Measurements from ENCODE around the gene DNM3. TPM values are rescaled to one million over a fixed set of nuclear protein-coding genes. Genes with fewer than 3 reads are reported as not detected.

The DNM3 gene
- total and polyA plus RNA-seq, 9 of the 15 experiments (the other 6 are each of a cell fraction or from before 2014, with no cell fraction given) = 0.08 to 0.36 (median 0.22) TPM; not detected in 1

DNA sequence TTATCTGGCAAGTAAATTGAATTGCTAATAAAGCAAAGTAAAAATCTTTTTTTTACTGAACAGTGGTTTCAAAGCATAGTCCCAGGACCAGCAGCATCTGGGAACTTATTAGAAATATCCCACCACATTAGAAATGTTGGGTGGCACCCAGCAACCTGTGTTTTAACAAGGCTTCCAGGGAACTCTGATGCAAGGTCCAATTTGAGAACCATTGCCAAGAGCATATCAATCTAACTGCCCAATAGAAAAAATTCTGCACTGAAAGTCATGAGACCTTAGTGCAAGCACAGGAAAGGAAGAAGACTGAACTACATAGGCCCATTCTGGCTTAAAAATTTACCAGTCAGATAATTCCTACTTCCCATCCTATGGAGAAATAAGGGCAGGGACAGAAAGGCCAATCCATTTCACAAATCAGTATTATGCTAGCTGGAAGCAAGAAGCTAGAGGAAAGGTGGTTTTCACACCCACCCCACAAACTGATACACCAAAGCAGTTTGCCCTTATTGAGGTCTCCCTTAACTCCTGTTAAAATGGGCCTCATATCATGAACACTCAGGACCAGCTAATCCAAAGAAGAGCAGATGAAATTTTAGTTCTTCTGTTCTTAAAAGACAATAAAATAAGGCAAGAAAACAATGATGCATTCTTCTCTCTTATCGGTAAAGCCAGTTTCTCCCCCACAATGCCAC lies 561.7 kb downstream of the DNM3 start:
- ChIA-PET CTCF (ENCODE audit: low intra/inter-chr PET ratio) (no interaction called here), POLR2A (no interaction called here)
- H3K27me3 ChIP-seq (ENCODE audit: control insufficient read depth in 2 of 2, insufficient read depth in 2 of 2, low read length in 2 of 2) = 0 out of 5 replicates have a peak, but pooled peaks cover 0 to 4% of the 10 kb centered on the region in 2 experiments
- no peaks in the 10 kb centered on the region; a peak in 1 of 5 replicates for H3K4me1 ChIP-seq (replicated peaks in 1 of 2; ENCODE audit: control insufficient read depth in 2 of 2, insufficient read depth in 2 of 2, low read length in 2 of 2)
- no peak overlapping the region for H3K4me3 ChIP-seq
- no peak for FAIRE-seq
- no peaks in the 10 kb centered on the region for H3K79me2 ChIP-seq (ENCODE audit: control insufficient read depth, insufficient read depth, low read length)
- WGBS (ENCODE audit: insufficient coverage, low coverage, missing lambda C conversion rate) = 4% methylated on average over 1 of the region's 1 CpG
- H3K9me3 ChIP-seq (replicated peaks; ENCODE audit: control insufficient read depth, insufficient read depth, low read depth, low read length) = no peaks in the 10 kb centered on the region
- no peak overlapping the region for H2AFZ ChIP-seq (ENCODE audit: low read depth, low read length)
- intact Hi-C loops (cut with micrococcal nuclease) = no loop called here
- no peaks in the 10 kb centered on the region for H4K20me1 ChIP-seq (replicated peaks; ENCODE audit: control insufficient read depth, insufficient read depth, low read length)
- no TSS peak for BruUV-seq (replicated peaks)
- in situ Hi-C loops (cut with MboI) = no loop called here
- DNase-seq (ENCODE audit: extremely low read depth in 1 of 4, low spot score in 3 of 4) = no peak
- H3K9me1 ChIP-seq (ENCODE audit: control insufficient read depth, insufficient read depth, low read length) = no peaks in the 10 kb centered on the region
- H3K27ac ChIP-seq (ENCODE audit: extremely low read depth, low read depth, low read length) = no peak overlapping the region
- H3K36me3 ChIP-seq (ENCODE audit: control insufficient read depth, insufficient read depth, low read length) = no peaks in the 10 kb centered on the region
- H3K4me2 ChIP-seq (ENCODE audit: insufficient read depth, low read length) = no peak overlapping the region
- ATAC-seq = no peak
- no peak overlapping the region for H3K9ac ChIP-seq (ENCODE audit: insufficient read depth in 1 of 2, low read depth in 2 of 2, low read length in 2 of 2)
- TF ChIP-seq, protein P1, sequence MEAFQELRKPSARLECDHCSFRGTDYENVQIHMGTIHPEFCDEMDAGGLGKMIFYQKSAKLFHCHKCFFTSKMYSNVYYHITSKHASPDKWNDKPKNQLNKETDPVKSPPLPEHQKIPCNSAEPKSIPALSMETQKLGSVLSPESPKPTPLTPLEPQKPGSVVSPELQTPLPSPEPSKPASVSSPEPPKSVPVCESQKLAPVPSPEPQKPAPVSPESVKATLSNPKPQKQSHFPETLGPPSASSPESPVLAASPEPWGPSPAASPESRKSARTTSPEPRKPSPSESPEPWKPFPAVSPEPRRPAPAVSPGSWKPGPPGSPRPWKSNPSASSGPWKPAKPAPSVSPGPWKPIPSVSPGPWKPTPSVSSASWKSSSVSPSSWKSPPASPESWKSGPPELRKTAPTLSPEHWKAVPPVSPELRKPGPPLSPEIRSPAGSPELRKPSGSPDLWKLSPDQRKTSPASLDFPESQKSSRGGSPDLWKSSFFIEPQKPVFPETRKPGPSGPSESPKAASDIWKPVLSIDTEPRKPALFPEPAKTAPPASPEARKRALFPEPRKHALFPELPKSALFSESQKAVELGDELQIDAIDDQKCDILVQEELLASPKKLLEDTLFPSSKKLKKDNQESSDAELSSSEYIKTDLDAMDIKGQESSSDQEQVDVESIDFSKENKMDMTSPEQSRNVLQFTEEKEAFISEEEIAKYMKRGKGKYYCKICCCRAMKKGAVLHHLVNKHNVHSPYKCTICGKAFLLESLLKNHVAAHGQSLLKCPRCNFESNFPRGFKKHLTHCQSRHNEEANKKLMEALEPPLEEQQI (IDR thresholded peaks at IDR 0.05) = no peak
- TF ChIP-seq GABPB1 (CRISPR knock-in tag; IDR thresholded peaks at IDR 0.05) (no peak), BRD9 (IDR thresholded peaks at IDR 0.05; ENCODE audit: low read depth, partially characterized antibody) (no peak), ZNF395 (CRISPR knock-in tag; IDR thresholded peaks at IDR 0.05) (no peak), MEF2D (tag; conservative IDR thresholded peaks at IDR 0.05; ENCODE audit: low read depth) (no peak), C11orf30 (IDR thresholded peaks at IDR 0.05; ENCODE audit: low read depth) (no peak), PRPF4 (IDR thresholded peaks at IDR 0.05; ENCODE audit: insufficient read depth, low read depth, low read length, poor library complexity, severe bottlenecking) (no peak), PTRF (tag; IDR thresholded peaks at IDR 0.05) (no peak), FOXP4 (CRISPR knock-in tag; IDR thresholded peaks at IDR 0.05; ENCODE audit: borderline replicate concordance) (no peak), ARID3B (CRISPR knock-in tag; IDR thresholded peaks at IDR 0.05; ENCODE audit: borderline replicate concordance) (no peak), ZNF785 (CRISPR knock-in tag; IDR thresholded peaks at IDR 0.05) (no peak)
- TF ChIP-seq, protein P2, sequence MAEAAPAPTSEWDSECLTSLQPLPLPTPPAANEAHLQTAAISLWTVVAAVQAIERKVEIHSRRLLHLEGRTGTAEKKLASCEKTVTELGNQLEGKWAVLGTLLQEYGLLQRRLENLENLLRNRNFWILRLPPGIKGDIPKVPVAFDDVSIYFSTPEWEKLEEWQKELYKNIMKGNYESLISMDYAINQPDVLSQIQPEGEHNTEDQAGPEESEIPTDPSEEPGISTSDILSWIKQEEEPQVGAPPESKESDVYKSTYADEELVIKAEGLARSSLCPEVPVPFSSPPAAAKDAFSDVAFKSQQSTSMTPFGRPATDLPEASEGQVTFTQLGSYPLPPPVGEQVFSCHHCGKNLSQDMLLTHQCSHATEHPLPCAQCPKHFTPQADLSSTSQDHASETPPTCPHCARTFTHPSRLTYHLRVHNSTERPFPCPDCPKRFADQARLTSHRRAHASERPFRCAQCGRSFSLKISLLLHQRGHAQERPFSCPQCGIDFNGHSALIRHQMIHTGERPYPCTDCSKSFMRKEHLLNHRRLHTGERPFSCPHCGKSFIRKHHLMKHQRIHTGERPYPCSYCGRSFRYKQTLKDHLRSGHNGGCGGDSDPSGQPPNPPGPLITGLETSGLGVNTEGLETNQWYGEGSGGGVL (CRISPR knock-in tag; IDR thresholded peaks at IDR 0.05) = no peak
